ENCODE data around the gene HSF4. TPM values are rescaled to one million over a fixed set of nuclear protein-coding genes. Genes with fewer than 3 reads are reported as not detected.

Gene HSF4
- polyA plus RNA-seq, 1 donor, result 5.3 TPM

DNA sequence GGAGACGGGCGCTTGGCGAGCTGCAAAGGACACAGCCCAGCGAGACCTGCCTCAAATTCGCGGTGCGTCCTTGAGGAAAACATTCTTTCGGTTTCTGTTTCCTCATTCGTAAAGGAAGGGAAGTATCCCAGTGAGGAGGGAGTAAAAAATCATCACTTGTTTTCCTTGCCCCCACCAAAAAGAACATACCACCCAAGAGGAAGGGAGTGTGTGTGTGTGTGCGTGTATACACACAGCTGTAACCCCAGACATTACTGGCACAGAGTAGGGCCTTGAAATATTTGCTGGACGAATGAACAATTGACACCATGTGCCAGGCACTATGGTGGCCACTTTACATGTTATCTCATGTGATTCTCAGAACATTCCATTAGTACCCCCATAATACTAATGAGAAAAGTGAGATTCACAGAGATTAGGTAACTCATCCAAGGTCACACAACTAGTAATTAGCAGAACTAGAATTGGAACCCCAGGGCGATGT lies 21.1 kb downstream of the HSF4 start:
- no peak for DNase-seq

DNA sequence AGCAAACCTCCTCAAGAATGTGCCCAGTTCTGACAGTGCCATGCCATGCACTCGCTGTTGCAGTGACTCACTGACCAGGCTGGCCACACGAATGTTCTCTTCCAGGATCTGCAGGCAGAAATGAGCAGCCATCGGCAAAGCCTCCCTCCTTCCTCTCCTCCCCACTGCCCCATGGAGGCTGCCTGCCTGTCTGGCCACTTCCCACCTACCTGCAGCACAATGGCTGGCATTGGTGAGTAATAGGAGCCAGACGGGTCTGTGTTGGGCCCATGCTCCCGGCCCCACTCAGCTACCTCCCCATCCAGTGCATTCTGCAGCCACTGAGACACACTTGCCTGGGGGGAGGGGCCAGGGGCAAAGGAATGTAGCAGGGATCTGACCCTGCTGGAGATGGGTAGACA lies 22.0 kb downstream of the HSF4 start:
- DNase-seq, result no peak

DNA sequence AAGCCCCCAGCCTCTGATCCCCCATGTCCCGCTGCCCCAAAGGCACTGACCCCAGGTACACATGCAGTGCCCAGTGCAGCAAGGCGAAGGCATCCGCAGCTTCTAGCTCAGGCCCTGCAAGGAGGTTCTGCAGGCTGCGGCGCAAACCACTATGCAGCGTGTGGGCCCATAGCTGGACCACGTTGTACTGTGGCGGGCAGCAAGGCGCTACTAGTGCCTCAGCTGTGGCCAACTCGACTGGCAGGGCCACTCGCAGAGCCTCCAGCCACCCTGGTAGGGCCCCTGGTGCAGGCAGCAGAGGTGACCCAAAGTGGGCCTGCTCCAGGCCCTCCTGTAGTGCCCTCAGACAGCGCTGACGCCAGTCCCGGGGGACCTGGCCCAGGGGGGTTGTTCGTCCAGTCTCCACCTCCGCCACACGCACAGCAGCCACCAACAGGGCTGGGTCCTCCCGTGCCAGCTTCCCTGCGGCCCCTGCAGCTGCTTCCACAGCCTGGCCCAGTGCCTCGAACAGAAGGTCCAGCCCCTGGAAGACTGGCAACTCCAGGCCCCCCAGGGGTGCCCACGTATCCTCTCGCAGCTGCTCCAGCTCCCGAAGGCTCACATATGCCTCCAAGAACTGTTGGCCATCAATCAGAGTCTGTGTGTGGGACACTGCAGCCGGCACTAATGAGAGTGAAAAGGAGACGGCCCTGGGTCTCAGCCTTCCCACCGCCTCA lies 22.8 kb downstream of the HSF4 start:
- no peak for DNase-seq

DNA sequence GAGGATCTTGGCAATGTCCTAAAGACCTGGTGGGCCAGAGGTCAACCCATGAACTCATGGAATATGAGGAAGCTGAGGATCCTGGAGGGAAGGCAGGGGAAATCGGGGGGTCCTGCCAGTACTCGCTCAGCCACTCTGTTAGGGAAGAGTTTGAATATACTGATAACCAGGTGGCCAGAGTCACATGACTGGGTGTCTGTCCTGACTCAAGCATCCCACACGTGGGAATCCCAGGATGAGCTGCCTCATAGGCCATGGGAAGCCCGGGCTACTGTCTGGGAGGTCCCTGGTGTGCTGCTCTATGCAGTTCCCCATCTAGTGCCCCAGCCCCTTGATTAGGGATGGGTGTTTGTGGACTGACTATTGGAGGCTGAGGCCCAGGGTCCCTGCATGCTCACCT lies 23.8 kb downstream of the HSF4 start:
- DNase-seq, result no peak

DNA sequence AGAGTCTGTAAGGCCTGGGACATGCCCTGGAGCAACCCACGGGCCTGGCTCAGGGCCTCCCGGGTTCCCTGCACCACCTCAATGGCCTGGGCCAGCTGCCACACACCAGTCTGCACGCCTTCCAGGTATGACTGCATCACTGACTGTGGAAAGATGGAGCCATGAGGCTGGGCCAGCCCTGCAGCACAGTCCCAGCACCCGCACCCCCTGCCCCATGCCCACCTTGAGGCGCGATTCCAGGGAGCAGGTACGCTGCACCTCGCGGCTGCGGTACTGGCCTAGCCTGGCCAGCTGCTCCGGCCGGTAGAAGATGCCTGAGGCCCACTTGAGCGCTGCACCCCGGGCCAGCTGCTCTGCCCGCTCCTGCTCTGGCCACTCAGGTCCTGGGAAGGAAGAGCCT lies 24.3 kb downstream of the HSF4 start:
- DNase-seq, result no peak

DNA sequence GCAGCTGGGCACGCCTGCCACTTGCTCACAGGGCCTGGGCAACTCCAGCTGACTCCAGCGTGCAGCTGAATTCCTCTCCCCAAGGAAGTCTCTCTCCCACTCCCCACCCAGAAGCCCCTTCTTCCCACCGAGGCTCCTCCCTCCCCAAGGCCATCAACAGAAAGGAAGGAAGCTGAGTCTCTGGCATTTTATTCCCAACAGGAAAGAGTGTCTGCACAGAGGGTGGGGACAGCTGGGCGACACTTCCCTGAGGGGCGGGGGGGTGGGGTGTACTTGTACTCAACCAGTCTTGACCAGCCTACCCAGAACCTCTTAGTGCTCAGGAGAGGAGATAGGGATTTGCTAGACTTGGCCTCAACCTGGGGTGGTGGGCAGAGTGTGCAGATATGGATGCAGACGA lies 25.5 kb downstream of the HSF4 start, which contains the start of gene EXOC3L1:
TSS of gene EXOC3L1 (minus strand) at position 96 of the 400 bp plus-strand sequence. CDS start 460 bp downstream, outside the sequence.
- no peak for DNase-seq

DNA sequence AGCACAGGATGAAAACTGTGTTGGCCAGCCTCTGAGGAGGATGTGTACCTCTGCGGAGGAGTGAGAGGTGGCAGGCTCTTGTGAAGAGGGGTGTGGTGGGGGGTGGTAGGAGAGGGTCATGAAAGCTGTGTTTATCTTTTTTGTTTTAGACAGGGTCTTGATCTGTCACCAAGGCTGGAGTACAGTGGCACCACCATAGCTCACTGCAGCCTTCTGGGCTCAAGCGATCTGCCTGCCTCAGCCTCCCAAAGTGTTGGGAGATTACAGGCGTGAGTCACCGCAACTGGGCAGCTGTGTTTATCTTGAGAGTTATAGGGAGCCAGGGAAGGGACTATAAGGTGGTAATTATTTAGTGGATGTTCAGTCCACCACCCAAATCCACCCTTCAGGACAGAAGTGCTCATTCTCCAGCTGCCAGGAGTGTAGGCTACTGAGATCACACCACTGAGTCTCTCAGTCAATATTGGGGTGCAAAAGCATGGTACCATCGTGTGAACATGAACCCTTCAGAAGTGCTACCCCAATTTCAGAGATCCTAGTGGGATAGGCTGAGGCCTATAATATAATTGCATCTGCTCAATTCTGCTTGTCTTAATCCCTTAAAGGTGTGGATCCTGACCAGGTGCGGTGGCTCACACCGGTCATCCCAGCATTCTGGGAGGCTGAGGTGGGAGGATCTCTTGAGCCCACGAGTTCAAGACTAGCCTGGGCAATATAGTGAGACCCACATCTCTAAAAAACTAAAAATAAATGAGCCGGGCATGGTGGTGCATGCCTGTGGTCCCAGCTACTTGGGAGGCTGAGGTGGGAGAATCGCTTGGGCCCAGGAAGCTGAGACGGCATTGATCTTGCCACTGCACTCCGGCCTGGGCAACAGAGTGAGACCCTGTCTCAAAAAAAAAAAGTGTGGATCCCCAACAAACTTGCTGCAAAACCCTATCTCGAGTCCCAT lies 26.2 kb downstream of the HSF4 start:
- no peak for DNase-seq

DNA sequence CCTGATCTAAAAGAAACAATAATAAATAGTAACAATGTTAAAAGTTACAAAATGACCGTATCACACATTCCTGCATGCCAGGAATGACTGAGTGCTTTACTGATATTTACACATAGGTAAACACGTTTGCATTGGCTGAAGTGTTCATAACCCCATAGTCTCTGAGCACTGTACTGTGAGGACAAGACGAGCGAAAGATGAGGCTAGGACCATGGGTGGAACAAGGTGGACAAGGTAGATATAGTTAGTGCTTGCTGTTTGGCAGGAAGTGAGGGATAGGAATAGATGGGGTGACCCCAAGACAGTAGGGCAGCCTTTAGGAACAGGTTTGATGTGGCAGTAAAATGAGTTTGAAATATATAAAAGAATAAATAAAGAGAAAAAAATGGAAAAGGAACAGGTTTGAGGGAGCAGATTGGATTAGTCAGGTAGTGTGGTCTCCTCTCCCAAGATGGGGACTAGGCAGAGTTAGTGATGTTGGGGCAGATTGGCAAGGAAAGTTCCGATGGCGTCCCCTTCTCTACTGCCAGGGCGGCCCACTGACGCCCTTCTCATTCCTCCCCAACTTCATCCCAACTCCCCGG lies 27.0 kb downstream of the HSF4 start:
- no peak for DNase-seq

DNA sequence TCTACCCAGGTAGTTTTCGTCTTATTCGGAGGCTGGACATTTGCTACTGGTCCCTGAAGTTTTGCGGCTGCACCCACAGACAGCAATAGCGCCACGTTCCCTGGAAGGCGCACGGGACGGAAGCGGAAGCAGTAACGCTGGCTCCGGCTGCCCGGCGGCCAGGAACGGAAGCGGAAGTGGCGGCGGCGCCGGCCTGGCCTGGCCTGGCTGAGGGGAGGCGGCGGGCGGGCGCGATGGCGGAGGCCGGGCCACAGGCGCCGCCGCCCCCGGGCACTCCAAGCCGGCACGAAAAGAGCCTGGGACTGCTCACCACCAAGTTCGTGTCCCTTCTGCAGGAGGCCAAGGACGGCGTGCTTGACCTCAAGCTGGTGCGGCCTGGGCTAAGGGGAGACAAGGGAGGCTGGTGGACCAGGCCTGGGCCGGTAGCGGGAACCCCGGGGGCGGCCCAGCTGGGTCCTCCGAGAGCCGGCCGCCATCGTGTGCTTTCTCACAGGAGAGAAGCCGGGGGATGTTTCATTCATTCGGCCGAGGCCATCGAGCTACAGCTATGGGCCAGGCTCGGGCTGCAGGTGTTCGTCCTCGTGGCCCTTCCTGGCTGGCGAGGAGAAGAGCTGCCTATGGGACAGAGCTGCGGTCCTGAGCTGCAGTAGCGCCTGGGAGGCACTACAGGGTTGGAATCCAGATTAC lies 27.6 kb downstream of the HSF4 start, which contains the start of gene E2F4:
TSS of gene E2F4 (plus strand) at position 161 of the 687 bp plus-strand sequence. CDS start at position 234, 73 bp downstream.
- DNase-seq, result peak; percentile 91

DNA sequence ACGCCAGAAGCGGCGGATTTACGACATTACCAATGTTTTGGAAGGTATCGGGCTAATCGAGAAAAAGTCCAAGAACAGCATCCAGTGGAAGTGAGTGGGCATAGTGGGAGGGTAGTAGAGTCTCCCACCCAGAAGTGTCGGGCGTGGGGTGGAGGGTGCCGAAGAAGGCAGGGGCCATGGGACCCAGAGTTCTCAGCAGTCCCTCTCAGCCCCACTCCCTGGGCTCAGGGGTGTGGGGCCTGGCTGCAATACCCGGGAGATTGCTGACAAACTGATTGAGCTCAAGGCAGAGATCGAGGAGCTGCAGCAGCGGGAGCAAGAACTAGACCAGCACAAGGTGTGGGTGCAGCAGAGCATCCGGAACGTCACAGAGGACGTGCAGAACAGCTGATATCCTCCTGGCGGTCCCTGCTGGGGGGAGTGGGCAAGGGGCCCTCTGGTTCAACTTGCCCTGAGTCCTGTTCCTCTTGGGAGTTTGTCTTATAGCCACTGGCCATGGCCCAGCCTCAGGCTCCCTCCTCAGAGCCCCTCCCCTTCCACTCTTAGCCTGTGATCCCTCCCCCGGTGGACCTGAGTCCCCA lies 28.3 kb downstream of the HSF4 start:
- no peak for DNase-seq

DNA sequence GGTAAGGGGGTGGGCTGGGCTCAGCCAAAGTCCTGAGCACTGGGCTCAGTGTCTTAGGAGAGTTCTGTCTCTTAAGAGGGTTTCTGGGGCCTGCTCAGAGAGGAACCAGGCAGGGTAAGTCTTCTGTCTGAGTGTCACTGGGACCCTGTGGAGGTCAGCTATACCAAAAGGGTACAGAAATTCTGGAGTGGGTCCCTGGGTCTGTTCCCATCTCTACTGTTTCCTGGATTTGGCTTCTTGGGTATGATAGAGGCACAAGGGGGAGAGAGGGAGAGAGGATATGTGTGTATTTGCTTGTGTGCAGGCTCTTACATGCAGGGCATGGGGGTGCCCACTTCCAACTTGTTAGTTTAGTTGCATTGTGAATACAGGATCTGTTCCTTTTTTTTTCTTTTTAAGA lies 29.0 kb downstream of the HSF4 start:
- no peak for DNase-seq

DNA sequence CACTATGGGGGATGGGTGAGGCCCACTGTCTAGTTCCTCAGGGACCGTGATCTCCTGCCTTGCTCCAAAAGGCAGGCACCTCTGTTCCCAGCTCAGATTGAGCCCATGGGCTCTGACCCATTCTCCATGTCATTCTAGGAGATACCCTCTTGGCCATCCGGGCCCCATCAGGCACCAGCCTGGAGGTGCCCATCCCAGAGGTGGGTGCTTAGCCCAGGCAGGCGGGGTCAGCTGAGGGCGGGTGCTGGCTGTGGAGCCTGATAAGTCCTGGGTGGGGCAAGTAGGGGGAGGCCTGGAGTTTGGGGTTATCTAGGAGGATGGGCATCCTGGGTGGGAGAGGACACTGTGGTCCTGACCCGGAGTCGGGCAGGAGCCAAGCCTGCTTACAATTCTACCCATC lies 29.7 kb downstream of the HSF4 start:
- no peak for DNase-seq

DNA sequence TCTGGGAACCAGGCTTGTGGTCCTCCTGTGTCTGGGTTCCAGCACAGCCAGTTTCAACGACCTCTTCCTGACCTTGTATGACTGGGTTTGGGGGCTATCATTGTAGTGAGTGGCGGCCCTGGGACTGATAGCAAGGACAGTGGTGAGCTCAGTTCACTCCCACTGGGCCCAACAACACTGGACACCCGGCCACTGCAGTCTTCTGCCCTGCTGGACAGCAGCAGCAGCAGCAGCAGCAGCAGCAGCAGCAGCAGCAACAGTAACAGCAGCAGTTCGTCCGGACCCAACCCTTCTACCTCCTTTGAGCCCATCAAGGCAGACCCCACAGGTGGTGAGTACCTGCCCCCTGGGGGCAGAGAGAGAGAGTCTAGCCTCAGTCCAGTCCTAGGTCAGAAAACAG lies 31.1 kb downstream of the HSF4 start:
- DNase-seq, result no peak

DNA sequence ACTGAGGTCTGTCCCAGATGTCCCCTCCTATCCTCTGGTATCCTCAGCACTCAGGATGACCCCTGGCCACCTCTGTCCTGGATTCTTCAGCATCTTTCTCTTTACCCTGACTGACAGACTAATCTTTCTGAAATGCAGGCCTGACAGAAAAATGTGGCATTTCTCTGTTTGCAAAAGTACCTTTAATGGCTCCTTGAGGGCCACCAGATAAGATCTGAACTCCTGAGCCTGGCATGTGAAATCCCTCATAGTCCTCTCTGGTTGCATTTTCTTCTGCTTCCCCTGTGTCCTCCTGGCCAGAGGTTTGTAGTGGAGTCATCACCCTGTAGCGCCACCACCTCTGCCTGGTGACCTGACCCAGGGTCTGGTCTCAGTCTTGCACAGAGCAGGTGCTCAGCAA lies 32.3 kb downstream of the HSF4 start:
- DNase-seq, result no peak

DNA sequence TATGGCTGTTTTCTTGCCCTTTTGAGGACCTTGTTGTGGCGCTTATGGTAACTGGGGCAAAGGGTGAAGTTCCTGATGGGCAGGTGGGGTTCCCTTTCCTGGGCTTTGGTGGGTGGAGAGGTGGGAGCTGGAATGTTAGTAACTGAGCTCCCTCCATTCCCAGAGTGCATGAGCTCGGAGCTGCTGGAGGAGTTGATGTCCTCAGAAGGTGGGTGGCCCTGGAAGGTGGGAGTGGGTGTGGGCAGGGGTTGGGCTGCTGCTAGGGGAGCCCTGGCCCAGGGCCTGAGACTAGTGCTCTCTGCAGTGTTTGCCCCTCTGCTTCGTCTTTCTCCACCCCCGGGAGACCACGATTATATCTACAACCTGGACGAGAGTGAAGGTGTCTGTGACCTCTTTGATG lies 33.2 kb downstream of the HSF4 start:
- no peak for DNase-seq

DNA sequence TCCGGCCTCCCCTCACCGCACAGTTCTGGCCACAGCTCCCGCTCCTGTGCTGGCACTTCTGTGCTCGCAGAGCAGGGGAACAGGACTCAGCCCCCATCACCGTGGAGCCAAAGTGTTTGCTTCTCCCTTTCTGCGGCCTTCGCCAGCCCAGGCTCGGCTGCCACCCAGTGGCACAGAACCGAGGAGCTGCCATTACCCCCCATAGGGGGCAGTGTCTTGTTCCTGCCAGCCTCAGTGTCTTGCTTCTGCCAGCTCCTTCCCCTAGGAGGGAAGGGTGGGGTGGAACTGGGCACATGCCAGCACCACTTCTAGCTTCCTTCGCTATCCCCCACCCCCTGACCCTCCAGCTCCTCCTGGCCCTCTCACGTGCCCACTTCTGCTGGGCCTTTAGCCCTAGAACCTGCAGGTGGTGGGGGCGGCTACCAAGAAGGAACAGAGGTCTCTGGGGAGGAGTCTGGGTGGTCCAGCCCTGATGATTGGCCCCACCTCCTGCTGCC lies 33.7 kb downstream of the HSF4 start:
- no peak for DNase-seq

DNA sequence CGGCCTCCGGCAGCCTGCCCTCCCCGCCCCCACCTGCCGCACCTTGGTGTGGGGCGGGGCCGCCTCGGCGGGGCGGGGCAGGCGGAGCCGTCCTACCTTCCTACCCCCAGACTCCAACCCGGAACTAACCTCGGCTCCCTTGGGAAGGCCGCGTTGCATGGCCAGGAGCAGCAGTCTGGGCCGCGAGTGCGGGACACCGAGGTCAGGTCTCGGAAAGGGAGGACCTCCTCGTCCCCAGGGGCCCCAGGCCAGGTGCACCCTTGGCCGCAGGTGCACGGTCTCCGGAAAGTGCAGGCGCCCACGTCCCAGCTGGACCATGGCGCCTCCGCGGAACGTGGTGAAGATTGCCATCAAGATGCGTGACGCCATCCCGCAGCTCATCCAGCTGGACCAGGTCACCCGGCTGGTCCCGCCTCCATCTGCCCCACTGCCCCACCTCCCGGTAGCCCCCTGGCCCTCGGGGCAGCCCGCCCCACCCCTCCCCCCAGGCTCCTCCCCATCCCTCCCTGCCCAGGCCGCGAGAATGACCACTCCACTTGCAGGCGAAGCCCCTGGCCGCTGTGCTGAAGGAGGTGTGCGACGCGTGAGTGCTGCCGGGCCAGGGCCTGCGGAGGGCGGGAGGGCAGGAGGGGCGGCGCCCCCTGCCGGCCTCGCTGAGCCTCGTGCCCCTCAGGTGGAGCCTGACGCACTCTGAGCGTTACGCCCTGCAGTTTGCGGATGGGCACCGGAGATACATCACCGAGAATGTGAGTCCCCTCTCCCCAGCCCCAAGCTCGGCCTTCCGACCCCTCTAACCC lies 34.7 kb downstream of the HSF4 start, which contains the start of gene ELMO3:
TSS of gene ELMO3 (plus strand) at position 121 of the 797 bp plus-strand sequence. CDS start at position 317, 196 bp downstream.
- no peak for DNase-seq

DNA sequence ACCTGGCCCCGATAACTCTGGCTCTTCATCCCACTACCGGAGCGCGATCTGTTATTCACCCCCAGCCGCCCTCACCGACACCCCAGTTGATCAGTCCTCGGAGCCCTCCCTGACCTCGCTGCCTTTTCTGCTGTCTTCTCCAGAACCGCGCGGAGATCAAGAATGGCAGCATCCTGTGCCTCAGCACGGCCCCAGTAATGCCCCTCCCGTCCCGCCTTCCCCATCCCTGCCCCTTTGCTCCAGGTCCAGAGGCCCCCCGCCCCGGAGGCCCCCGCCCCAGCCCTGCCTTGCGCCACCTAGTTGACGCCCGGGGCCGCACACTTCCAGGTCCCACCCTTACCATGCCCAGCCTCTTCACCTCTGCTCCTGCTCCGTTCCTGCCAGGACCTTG lies 35.3 kb downstream of the HSF4 start:
- no peak for DNase-seq

DNA sequence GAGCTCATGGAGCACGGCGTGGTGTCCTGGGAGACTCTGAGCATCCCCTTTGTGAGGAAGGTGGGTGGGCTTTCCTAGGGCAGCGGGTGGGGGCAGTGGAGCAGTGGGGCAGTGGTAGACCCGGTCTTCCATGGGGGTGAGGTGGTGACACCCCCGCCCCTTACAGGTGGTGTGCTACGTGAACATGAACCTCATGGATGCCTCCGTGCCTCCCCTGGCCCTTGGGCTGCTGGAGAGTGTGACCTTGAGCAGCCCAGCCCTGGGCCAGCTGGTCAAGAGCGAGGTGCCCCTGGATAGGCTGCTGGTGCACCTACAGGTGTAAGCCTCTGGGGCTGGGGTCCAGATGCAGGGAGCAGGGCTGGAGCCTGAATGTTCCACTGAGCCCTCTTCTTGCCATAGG lies 35.9 kb downstream of the HSF4 start:
- no peak for DNase-seq

DNA sequence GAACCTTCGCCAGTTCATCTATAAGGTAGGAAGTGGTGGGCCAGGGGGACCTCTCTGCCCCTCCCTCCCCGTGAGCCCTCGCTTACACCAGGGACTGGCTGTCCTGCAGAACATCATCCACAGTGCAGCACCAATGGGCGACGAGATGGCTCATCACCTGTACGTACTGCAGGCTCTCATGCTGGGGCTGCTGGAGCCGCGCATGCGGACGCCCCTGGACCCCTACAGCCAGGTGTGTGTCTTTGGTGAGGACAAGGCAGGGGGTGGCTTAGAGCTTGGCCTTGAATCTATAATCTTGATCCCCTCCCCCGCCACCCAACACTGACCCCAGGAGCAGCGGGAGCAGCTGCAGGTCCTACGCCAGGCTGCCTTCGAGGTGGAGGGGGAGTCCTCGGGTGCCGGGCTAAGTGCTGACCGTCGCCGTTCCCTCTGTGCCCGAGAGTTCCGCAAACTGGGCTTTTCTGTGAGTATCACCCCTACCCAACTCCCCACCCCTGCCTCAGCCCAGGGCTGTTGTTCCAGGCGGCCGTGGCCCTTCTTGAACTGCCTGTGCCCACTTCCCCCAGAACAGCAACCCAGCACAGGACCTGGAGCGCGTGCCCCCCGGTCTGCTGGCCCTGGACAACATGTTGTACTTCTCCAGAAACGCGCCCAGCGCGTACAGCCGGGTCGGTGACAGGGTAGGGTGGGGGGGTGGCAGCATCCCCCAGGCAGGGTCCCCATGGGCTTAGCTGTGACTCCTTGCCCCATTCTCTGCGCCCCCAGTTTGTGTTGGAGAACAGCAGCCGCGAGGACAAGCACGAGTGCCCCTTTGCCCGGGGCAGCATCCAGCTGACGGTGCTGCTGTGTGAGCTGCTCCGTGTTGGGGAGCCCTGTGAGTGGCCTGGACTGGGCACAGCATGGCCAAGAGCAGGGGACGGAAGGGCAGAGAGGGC lies 37.1 kb downstream of the HSF4 start:
- no peak for DNase-seq

Data from hindlimb muscle (tissue), 1 donor.